Measurements from ENCODE around the gene SYCN.

The SYCN gene

DNA sequence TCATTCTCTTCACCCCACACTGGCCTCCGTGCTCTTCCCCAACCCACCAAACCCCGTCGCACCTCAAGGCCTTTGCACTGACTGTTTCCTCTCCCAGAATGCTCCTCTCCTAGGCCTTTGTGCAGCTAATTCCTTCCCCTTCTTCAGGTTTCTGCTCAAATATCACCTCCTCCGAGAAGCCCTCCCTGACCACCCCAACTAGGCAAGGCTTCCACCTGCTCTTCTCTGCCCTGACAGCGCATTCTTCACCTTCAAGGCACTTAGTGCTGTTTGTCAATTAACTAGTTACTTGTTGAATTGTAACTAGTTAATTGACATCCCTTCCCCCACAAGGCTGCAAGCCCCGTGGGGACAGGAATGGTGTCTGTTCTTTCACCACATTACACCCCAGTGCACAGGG, 15.1 kb downstream of the SYCN start:
- no peaks in the 10 kb centered on the region for H3K4me1 ChIP-seq (ENCODE audit: control insufficient read depth in 1 of 2, insufficient read depth in 2 of 2, low read length in 2 of 2)
- H3K27ac ChIP-seq (ENCODE audit: low read length), result no peak overlapping the region
- no peaks in the 10 kb centered on the region for H3K36me3 ChIP-seq (ENCODE audit: control insufficient read depth in 1 of 2, insufficient read depth in 2 of 2, low read length in 2 of 2)
- H3K4me3 ChIP-seq (ENCODE audit: low read depth in 1 of 2, low read length in 2 of 2), result no peak overlapping the region
- no peaks in the 10 kb centered on the region for H3K9me3 ChIP-seq (ENCODE audit: control insufficient read depth in 1 of 2, low read length in 2 of 2)
- H3K27me3 ChIP-seq (ENCODE audit: low read depth, low read length), result no peaks in the 10 kb centered on the region

DNA sequence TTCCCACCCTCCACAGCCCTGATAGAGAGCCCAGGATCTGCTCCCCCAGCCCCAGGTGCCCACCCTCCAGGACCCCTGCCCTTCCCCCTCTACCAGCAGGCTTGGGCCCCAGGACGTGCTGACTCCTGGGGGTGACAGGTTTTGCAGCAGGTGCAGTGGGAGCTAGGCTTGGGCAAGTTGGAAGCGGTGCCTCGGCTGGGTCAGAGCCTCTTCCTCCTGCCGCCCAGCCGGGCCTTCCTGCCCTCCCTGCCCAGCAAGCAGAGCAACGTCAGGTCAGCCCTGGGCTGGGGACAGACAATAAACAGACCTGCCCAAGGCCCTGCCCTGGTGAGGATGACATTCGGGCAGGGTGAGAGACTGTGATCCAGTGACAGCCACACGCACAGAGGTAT, 16.5 kb downstream of the SYCN start:
- H3K27ac ChIP-seq (ENCODE audit: low read length), result no peak overlapping the region
- H3K9me3 ChIP-seq (ENCODE audit: control insufficient read depth in 1 of 2, low read length in 2 of 2), result no peaks in the 10 kb centered on the region

DNA sequence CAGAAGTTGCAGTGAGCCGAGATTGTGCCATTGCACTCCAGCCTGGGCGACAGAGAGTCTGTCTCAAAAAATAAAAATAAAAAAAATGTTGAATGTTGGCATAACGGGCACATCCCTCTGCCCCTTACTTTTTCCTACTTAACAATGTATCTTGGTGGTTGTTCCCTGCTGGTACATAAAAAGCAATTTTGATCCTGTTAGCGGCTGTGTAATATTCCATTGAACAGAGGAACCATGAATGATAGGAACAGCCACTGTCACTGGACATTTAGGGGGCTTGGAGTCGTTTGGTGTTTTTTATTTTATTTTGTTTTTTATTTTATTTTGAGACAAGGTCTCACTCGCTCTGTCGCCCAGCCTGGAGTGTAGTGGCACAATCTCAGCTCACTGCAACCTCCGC, 17.7 kb downstream of the SYCN start:
- no peaks in the 10 kb centered on the region for H3K36me3 ChIP-seq (ENCODE audit: control insufficient read depth in 1 of 2, insufficient read depth in 2 of 2, low read length in 2 of 2)
- H3K9me3 ChIP-seq (ENCODE audit: control insufficient read depth in 1 of 2, low read length in 2 of 2), result no peaks in the 10 kb centered on the region
- H3K27ac ChIP-seq (ENCODE audit: low read length), result no peak overlapping the region
- no peaks in the 10 kb centered on the region for H3K27me3 ChIP-seq (ENCODE audit: low read depth, low read length)
- H3K4me1 ChIP-seq (ENCODE audit: control insufficient read depth in 1 of 2, insufficient read depth in 2 of 2, low read length in 2 of 2), result no peaks in the 10 kb centered on the region
- H3K4me3 ChIP-seq (ENCODE audit: low read depth in 1 of 2, low read length in 2 of 2), result no peak overlapping the region

More for the DNA sequence above, 16.5 kb downstream of the SYCN start:
- Histone ChIP-seq H3K36me3 (ENCODE audit: control insufficient read depth in 1 of 2, insufficient read depth in 2 of 2, low read length in 2 of 2) (no peaks in the 10 kb centered on the region), H3K4me1 (ENCODE audit: control insufficient read depth in 1 of 2, insufficient read depth in 2 of 2, low read length in 2 of 2) (no peaks in the 10 kb centered on the region), H3K27me3 (ENCODE audit: low read depth, low read length) (no peaks in the 10 kb centered on the region), H3K4me3 (ENCODE audit: low read depth in 1 of 2, low read length in 2 of 2) (no peak overlapping the region)

DNA sequence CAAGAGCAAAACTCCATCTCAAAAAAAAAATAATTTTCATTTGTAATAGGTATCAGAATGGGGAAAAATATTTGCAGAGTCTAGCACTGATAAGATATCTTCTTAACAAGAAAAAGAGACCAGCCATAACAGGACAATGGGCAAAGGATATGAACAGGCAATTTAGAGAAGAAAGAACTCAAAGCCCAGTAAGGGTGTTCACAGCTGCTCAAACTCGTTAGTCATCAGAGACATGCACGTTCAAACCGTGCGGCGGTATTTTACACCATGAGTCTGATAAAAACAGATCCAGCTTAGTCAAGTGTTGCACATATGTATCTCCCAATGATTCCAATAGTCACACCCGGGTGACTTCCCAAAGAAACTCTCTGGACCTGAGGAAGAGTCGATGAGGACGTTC, 21.0 kb downstream of the SYCN start:
- Histone ChIP-seq H3K4me3 (ENCODE audit: low read depth in 1 of 2, low read length in 2 of 2) (no peak overlapping the region), H3K36me3 (ENCODE audit: control insufficient read depth in 1 of 2, insufficient read depth in 2 of 2, low read length in 2 of 2) (peaks cover 0 to 15% of the 10 kb centered on the region in 2 donors), H3K9me3 (ENCODE audit: control insufficient read depth in 1 of 2, low read length in 2 of 2) (no peaks in the 10 kb centered on the region), H3K27ac (ENCODE audit: low read length) (no peak overlapping the region), H3K27me3 (ENCODE audit: low read depth, low read length) (no peaks in the 10 kb centered on the region), H3K4me1 (ENCODE audit: control insufficient read depth in 1 of 2, insufficient read depth in 2 of 2, low read length in 2 of 2) (no peaks in the 10 kb centered on the region)

DNA sequence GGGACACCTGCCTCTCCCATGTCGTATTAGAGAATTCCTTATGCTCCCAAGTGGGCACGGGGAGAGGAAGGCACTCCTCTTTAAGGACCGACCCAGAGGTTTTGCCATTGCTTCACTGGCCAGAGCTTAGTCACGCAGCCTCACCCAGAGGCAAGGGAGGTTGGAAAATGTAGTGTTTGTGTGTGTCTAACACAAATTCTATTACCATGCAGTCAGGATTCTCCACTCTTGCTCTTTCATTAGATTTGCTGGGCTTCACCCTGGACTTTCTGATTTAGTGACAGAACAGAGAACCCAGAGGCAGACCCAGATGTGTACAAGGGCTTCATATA, 21.9 kb downstream of the SYCN start:
- Histone ChIP-seq H3K36me3 (ENCODE audit: control insufficient read depth in 1 of 2, insufficient read depth in 2 of 2, low read length in 2 of 2) (peaks cover 0 to 25% of the 10 kb centered on the region in 2 donors), H3K9me3 (ENCODE audit: control insufficient read depth in 1 of 2, low read length in 2 of 2) (no peaks in the 10 kb centered on the region), H3K4me3 (ENCODE audit: low read depth in 1 of 2, low read length in 2 of 2) (no peak overlapping the region), H3K4me1 (ENCODE audit: control insufficient read depth in 1 of 2, insufficient read depth in 2 of 2, low read length in 2 of 2) (no peaks in the 10 kb centered on the region), H3K27me3 (ENCODE audit: low read depth, low read length) (no peaks in the 10 kb centered on the region), H3K27ac (ENCODE audit: low read length) (no peak overlapping the region)

DNA sequence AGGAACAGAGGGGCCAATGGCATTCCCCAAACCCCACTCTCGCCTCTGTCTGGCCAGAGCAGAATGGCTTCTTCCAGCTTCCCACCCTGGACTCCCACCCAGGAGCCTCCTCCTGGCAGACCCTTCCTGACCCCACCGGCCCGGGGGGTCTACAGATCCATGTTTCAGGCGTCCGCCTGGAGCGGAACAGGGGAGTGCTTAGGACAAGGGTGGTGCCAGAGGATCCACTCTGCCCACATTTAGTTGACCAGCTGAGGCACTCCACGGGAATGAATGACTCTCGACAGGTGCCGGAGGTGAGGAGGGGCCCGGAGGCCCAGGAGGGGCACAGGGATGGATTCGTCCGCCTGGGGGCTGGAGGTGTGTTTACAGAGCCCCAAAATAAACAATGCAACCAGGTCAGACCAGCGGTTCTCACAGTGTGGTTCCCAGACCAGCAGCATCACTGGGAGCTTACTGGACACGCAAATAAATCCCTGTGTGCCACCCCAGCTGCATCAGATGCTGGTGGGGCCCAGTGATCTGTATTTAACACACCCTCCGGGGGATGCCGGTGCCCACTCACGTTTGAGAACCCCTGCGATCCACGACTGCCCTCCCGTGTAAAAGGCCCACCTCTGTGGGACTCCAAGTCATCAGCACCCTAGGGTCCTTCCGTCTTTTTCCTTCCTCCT, 22.4 kb downstream of the SYCN start:
- Histone ChIP-seq H3K27me3 (ENCODE audit: low read depth, low read length) (no peaks in the 10 kb centered on the region), H3K36me3 (ENCODE audit: control insufficient read depth in 1 of 2, insufficient read depth in 2 of 2, low read length in 2 of 2) (peaks cover 0 to 29% of the 10 kb centered on the region in 2 donors), H3K9me3 (ENCODE audit: control insufficient read depth in 1 of 2, low read length in 2 of 2) (no peaks in the 10 kb centered on the region), H3K4me3 (ENCODE audit: low read depth in 1 of 2, low read length in 2 of 2) (no peak overlapping the region), H3K4me1 (ENCODE audit: control insufficient read depth in 1 of 2, insufficient read depth in 2 of 2, low read length in 2 of 2) (no peaks in the 10 kb centered on the region), H3K27ac (ENCODE audit: low read length) (no peak overlapping the region)

DNA sequence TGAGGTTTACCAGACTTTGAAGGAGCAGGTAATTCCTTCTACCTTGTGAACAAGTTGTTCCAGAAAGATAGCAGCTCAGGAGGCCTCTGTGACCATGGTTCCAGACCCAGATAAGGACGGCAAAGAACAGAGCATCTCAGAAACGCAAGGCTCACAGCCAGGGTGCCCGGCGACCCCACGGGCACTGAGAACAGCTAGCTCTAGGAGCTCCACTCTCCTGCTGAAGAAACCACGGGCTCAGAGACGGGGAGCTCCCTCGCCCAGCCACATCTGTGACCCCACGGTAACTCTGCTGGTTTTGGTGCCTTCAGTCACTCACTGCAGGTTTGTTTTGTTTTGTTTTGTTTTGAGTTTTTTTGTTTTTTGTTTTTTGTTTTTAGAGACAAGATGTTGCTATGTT, 23.3 kb downstream of the SYCN start:
- Histone ChIP-seq H3K9me3 (ENCODE audit: control insufficient read depth in 1 of 2, low read length in 2 of 2) (no peaks in the 10 kb centered on the region), H3K36me3 (ENCODE audit: control insufficient read depth in 1 of 2, insufficient read depth in 2 of 2, low read length in 2 of 2) (peaks cover 4 to 38% of the 10 kb centered on the region in 2 donors), H3K27ac (ENCODE audit: low read length) (no peak overlapping the region), H3K27me3 (ENCODE audit: low read depth, low read length) (no peaks in the 10 kb centered on the region), H3K4me1 (ENCODE audit: control insufficient read depth in 1 of 2, insufficient read depth in 2 of 2, low read length in 2 of 2) (no peaks in the 10 kb centered on the region), H3K4me3 (ENCODE audit: low read depth in 1 of 2, low read length in 2 of 2) (no peak overlapping the region)

DNA sequence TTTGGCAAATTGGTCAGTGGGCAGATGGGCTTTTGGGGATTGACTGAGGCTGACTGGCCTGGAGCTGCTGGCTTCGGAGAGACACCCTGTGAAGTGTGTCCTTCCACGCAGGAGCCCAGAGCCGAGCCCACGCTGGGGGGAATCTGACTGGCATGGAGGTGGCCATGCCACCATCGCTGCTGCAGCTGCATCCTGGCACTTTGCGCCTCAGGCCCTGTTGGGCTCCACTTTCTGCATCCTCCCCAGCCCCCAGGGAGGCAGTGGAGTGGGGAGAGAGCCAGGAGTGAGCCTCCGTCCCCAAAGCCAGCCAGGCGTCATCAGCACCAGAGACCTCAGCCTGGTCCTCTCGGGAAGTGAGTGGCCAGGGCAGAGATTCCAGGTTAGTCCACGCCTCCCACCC, 24.3 kb downstream of the SYCN start:
- Histone ChIP-seq H3K36me3 (ENCODE audit: control insufficient read depth in 1 of 2, insufficient read depth in 2 of 2, low read length in 2 of 2) (peaks cover 4 to 48% of the 10 kb centered on the region in 2 donors), H3K27ac (ENCODE audit: low read length) (no peak overlapping the region)

DNA sequence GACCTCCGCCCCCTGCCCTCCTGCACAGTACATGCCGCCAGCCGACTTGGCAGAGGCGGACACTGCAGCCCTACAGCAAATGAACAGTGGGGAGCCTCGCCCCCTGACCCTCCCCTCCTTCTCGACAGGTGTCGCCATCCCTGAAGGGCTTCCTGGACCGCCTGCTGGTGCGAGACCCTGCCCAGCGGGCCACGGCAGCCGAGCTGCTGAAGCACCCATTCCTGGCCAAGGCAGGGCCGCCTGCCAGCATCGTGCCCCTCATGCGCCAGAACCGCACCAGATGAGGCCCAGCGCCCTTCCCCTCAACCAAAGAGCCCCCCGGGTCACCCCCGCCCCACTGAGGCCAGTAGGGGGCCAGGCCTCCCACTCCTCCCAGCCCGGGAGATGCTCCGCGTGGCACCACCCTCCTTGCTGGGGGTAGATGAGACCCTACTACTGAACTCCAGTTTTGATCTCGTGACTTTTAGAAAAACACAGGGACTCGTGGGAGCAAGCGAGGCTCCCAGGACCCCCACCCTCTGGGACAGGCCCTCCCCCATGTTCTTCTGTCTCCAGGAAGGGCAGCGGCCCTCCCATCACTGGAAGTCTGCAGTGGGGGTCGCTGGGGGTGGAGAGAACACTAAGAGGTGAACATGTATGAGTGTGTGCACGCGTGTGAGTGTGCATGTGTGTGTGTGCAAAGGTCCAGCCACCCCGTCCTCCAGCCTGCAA, 25.6 kb downstream of the SYCN start:
- Histone ChIP-seq H3K36me3 (ENCODE audit: control insufficient read depth in 1 of 2, insufficient read depth in 2 of 2, low read length in 2 of 2) (peaks cover 4 to 59% of the 10 kb centered on the region in 2 donors), H3K9me3 (ENCODE audit: control insufficient read depth in 1 of 2, low read length in 2 of 2) (no peaks in the 10 kb centered on the region), H3K4me3 (ENCODE audit: low read depth in 1 of 2, low read length in 2 of 2) (no peak overlapping the region), H3K4me1 (ENCODE audit: control insufficient read depth in 1 of 2, insufficient read depth in 2 of 2, low read length in 2 of 2) (no peaks in the 10 kb centered on the region), H3K27me3 (ENCODE audit: low read depth, low read length) (no peaks in the 10 kb centered on the region), H3K27ac (ENCODE audit: low read length) (no peak overlapping the region)

More for the DNA sequence above, 24.3 kb downstream of the SYCN start:
- H3K27me3 ChIP-seq (ENCODE audit: low read depth, low read length), result no peaks in the 10 kb centered on the region
- no peak overlapping the region for H3K4me3 ChIP-seq (ENCODE audit: low read depth in 1 of 2, low read length in 2 of 2)
- H3K9me3 ChIP-seq (ENCODE audit: control insufficient read depth in 1 of 2, low read length in 2 of 2), result no peaks in the 10 kb centered on the region
- no peaks in the 10 kb centered on the region for H3K4me1 ChIP-seq (ENCODE audit: control insufficient read depth in 1 of 2, insufficient read depth in 2 of 2, low read length in 2 of 2)

DNA sequence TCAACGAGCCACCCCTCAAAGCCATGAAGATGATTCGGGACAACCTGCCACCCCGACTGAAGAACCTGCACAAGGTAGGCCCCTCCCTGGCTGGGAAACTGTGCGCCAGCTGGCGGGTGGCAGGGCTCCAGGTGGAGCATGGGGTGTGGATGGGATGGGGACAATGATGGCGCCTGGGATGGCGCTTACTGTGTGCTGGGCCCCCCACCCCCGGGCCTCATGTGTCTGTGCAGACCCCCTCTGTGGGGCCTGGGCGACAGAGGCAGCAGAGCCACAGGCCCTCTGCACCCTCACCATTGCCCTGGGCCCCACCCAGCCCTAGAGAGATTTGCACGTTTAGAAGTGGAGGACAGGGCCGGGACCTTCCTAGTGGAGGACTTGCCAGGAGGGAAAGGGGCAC, 26.3 kb downstream of the SYCN start:
- Histone ChIP-seq H3K27ac (ENCODE audit: low read length) (no peak overlapping the region), H3K4me3 (ENCODE audit: low read depth in 1 of 2, low read length in 2 of 2) (no peak overlapping the region), H3K36me3 (ENCODE audit: control insufficient read depth in 1 of 2, insufficient read depth in 2 of 2, low read length in 2 of 2) (peaks cover 4 to 66% of the 10 kb centered on the region in 2 donors), H3K4me1 (ENCODE audit: control insufficient read depth in 1 of 2, insufficient read depth in 2 of 2, low read length in 2 of 2) (no peaks in the 10 kb centered on the region), H3K27me3 (ENCODE audit: low read depth, low read length) (no peaks in the 10 kb centered on the region), H3K9me3 (ENCODE audit: control insufficient read depth in 1 of 2, low read length in 2 of 2) (no peaks in the 10 kb centered on the region)

DNA sequence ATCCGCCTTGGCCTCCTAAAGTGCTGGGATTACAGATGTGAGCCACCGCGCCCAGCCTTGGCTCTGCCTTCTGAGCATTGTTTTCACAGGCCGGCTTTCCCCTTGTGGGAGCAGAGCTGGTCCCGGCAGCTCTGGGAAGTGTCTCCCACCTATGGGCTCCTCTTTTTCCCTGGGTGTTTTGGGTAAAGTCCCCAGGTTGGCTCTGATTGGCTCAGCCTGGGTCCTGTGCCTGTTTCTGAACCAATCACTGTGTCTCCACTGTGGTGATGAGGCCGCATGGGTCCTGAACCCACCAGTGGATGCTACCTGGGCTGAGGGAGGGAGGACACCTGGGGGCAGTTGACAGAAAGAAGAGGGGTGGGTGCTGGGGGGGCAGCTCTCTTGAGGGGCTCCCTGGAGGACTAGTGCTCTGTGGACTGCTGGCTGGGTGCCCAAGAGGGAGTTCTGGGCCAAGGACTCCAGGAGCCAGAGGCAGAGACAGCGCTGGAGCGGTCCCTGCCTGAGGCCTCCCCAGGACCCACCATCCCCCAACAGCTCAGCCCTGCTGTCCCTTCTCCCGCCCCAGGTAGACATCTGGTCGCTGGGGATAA, 26.9 kb downstream of the SYCN start:
- H3K9me3 ChIP-seq (ENCODE audit: control insufficient read depth in 1 of 2, low read length in 2 of 2), result no peaks in the 10 kb centered on the region
- peaks cover 4 to 71% of the 10 kb centered on the region in 2 donors for H3K36me3 ChIP-seq (ENCODE audit: control insufficient read depth in 1 of 2, insufficient read depth in 2 of 2, low read length in 2 of 2)

More for the DNA sequence above, 26.9 kb downstream of the SYCN start:
- Histone ChIP-seq H3K27ac (ENCODE audit: low read length) (no peak overlapping the region), H3K4me1 (ENCODE audit: control insufficient read depth in 1 of 2, insufficient read depth in 2 of 2, low read length in 2 of 2) (no peaks in the 10 kb centered on the region), H3K4me3 (ENCODE audit: low read depth in 1 of 2, low read length in 2 of 2) (no peak overlapping the region), H3K27me3 (ENCODE audit: low read depth, low read length) (no peaks in the 10 kb centered on the region)
